ENCODE results near the gene OR4K14.

DNA sequence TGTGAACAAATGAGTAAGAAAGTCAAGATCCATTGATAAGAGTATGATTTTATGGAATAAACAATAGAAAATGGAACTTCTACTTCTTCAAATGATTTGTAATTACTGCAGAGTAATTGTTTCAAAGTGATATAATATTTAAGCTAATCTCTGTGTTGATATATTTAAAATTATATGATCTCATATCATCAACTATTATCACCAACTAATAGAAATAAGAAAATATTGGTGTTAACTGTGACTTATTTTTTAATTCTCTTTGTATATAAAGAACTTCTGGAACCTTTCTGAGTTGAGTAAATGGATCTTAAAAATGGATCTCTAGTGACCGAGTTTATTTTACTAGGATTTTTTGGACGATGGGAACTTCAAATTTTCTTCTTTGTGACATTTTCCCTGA is 40.6 kb upstream of the OR4K14 start, which contains the start of gene OR4L1:
- TF ChIP-seq, protein P1, sequence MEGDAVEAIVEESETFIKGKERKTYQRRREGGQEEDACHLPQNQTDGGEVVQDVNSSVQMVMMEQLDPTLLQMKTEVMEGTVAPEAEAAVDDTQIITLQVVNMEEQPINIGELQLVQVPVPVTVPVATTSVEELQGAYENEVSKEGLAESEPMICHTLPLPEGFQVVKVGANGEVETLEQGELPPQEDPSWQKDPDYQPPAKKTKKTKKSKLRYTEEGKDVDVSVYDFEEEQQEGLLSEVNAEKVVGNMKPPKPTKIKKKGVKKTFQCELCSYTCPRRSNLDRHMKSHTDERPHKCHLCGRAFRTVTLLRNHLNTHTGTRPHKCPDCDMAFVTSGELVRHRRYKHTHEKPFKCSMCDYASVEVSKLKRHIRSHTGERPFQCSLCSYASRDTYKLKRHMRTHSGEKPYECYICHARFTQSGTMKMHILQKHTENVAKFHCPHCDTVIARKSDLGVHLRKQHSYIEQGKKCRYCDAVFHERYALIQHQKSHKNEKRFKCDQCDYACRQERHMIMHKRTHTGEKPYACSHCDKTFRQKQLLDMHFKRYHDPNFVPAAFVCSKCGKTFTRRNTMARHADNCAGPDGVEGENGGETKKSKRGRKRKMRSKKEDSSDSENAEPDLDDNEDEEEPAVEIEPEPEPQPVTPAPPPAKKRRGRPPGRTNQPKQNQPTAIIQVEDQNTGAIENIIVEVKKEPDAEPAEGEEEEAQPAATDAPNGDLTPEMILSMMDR (IDR thresholded peaks at IDR 0.05), result no peak
- no peak for TF ChIP-seq POLR2A (IDR thresholded peaks at IDR 0.05)
